Hepatocyte (in vitro differentiated cells): Measurements from ENCODE around the gene LAMA4.

ENCODE experiments used
- EZH2 ChIP-seq: fragments of 200-600 bp; sonication (generic); IDR thresholded peaks from 2 replicates; pipeline ENCODE4 v1.6.1; 2016; ENCODE audit warnings: antibody characterized with exemption, mild to moderate bottlenecking, borderline replicate concordance
- EZH2phosphoT487 ChIP-seq: fragments of 200-600 bp; sonication (generic); IDR thresholded peaks from one replicate; pipeline ENCODE4 v1.6.1; 2018; ENCODE audit warnings: antibody characterized with exemption, mild to moderate bottlenecking, low read depth, moderate library complexity; ENCODE audit not compliant: unreplicated experiment, severe bottlenecking
- TF ChIP-seq, protein P1 (sequence below): fragments of 200-600 bp; sonication (generic); IDR thresholded peaks from 2 replicates; pipeline ENCODE4 v1.5.1; 2016; ENCODE audit warnings: antibody characterized with exemption, mild to moderate bottlenecking; ENCODE audit not compliant: poor library complexity

DNA sequence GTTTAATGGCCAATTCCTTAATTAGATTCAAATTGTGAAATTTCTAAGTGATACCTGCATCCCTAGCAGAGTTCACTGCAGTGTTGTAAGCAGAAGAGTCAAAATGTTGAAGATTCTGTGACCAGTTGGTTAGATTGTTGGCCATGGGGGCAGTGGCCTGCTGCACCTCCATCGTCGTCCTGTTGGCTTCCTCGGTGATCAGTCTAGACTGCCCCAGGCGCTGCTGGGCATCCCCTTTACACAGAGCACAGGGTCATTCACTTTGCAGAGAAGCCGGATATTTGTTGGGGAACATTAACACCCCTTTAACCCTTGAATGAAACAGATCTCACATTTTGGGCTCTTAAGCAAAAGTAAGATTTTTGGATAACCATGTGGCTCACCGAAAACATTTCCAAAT is 106.3 kb downstream of the LAMA4 start:
- TF ChIP-seq, protein P1, sequence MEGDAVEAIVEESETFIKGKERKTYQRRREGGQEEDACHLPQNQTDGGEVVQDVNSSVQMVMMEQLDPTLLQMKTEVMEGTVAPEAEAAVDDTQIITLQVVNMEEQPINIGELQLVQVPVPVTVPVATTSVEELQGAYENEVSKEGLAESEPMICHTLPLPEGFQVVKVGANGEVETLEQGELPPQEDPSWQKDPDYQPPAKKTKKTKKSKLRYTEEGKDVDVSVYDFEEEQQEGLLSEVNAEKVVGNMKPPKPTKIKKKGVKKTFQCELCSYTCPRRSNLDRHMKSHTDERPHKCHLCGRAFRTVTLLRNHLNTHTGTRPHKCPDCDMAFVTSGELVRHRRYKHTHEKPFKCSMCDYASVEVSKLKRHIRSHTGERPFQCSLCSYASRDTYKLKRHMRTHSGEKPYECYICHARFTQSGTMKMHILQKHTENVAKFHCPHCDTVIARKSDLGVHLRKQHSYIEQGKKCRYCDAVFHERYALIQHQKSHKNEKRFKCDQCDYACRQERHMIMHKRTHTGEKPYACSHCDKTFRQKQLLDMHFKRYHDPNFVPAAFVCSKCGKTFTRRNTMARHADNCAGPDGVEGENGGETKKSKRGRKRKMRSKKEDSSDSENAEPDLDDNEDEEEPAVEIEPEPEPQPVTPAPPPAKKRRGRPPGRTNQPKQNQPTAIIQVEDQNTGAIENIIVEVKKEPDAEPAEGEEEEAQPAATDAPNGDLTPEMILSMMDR: no peak
- TF ChIP-seq EZH2phosphoT487 (no peak), EZH2 (no peak)
